Neural progenitor cell (in vitro differentiated cells): ENCODE data around the gene VEZT.
"Not testable (repeated sequence)": the region's sequence is repeated elsewhere in the genome, so short reads cannot be mapped to it uniquely, and the experiment has no call there.

ENCODE experiments used
- EZH2 ChIP-seq: fragments of 200-600 bp; sonication (generic); IDR thresholded peaks from 2 replicates; pipeline ENCODE4 v1.6.1; 2017; ENCODE audit warnings: antibody characterized with exemption, mild to moderate bottlenecking, moderate library complexity
- TF ChIP-seq, protein P1 (sequence below): fragments of 200-600 bp; sonication (generic); IDR thresholded peaks from 2 replicates; pipeline ENCODE4 v1.5.1; 2017; ENCODE audit warnings: antibody characterized with exemption, mild to moderate bottlenecking

DNA sequence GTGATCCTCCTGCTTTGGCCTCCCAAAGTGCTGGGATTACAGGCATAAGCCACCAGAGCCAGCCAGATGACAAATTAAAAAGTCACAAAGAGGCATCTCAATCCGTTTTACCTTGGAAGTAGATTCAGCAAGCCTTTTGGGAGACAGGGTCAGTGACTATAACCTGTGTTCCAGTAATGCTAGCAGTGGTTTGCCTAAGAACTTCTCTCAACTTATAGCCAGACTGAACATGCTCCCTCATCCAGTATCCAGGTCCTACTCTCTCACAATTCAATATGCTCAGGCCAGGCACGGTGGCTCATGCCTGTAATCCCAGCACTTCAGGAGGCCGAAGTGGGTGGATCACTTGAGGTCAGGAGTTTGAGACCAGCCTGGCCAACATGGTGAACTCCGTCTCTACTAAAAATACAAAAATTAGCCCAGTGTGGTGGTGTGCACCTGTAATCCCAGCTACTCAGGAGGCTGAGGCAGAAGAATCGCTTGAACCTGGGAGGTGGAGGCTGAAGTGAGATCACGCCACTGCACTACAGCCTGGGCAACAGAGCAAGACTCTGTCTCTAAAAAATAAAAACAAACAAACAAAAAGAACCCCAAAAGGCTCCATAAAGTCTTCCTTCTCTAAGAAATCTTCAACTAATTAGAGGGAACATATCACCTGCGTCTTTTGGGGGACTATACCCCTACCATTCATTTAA lies 20.6 kb upstream of the VEZT start:
- not testable (repeated sequence) for TF ChIP-seq EZH2
- TF ChIP-seq, protein P1, sequence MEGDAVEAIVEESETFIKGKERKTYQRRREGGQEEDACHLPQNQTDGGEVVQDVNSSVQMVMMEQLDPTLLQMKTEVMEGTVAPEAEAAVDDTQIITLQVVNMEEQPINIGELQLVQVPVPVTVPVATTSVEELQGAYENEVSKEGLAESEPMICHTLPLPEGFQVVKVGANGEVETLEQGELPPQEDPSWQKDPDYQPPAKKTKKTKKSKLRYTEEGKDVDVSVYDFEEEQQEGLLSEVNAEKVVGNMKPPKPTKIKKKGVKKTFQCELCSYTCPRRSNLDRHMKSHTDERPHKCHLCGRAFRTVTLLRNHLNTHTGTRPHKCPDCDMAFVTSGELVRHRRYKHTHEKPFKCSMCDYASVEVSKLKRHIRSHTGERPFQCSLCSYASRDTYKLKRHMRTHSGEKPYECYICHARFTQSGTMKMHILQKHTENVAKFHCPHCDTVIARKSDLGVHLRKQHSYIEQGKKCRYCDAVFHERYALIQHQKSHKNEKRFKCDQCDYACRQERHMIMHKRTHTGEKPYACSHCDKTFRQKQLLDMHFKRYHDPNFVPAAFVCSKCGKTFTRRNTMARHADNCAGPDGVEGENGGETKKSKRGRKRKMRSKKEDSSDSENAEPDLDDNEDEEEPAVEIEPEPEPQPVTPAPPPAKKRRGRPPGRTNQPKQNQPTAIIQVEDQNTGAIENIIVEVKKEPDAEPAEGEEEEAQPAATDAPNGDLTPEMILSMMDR: not testable (repeated sequence)
